22Rv1 (cell line): ENCODE results near the gene SVOPL.

Experiments
- H3K27ac ChIP-seq: fragments of 450-650 bp; 2 replicates; pipeline ENCODE4 v1.5.1; 2017
- ZFX ChIP-seq: fragments of 450-650 bp; IDR thresholded peaks from 2 replicates; pipeline ENCODE4 v1.6.1; 2017; ENCODE audit warnings: antibody characterized with exemption, borderline replicate concordance
- TF ChIP-seq, protein P1 (sequence below): fragments of 450-650 bp; IDR thresholded peaks from 2 replicates; pipeline ENCODE4 v1.5.1; 2017; ENCODE audit warnings: mild to moderate bottlenecking

The SVOPL gene

DNA sequence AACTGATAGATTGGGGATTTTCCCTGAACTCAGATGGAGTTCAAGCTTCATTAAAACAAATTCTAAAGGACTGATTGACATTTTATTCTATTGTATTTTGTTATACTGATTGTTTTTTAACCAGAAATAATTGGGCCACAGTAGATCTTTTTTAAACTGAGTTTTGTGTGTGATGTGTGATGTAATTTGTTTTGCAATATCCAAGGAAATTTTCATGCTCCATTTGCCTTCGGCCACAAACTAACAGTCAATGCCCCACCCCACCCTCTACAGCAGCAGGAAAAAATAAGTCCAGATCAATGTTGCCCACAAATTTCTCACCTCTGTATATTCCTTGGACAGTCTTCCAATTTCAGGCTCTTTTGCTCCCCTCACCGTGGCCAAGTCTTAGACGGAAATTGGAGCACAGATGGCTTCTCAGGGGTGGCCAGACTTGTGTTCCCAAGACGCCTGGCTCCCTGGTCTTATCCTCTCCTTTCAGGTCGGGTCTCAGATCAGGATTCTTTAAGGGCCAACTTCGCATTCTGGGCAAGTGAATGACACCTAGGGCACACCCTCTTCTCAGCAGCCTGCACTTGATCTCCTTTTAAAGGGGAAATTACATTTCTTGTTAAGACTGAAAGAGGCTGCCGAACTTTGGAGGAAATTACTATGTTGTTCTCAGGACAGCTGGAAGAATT lies at the start of gene SVOPL:
Gene SVOPL (minus strand): TSS at position 506 of the 680 bp plus-strand sequence. CDS start 22,317 bp downstream, outside the sequence.
- no peak for TF ChIP-seq ZFX
- TF ChIP-seq, protein P1, sequence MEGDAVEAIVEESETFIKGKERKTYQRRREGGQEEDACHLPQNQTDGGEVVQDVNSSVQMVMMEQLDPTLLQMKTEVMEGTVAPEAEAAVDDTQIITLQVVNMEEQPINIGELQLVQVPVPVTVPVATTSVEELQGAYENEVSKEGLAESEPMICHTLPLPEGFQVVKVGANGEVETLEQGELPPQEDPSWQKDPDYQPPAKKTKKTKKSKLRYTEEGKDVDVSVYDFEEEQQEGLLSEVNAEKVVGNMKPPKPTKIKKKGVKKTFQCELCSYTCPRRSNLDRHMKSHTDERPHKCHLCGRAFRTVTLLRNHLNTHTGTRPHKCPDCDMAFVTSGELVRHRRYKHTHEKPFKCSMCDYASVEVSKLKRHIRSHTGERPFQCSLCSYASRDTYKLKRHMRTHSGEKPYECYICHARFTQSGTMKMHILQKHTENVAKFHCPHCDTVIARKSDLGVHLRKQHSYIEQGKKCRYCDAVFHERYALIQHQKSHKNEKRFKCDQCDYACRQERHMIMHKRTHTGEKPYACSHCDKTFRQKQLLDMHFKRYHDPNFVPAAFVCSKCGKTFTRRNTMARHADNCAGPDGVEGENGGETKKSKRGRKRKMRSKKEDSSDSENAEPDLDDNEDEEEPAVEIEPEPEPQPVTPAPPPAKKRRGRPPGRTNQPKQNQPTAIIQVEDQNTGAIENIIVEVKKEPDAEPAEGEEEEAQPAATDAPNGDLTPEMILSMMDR = no peak
- no peak within 1 kb of the TSS for H3K27ac ChIP-seq

- TF ChIP-seq, protein P1 = no peak
- TF ChIP-seq ZFX = no peak
Observed at GRCh38 chr7:138750473-138750872, 49.3 kb upstream of the SVOPL start.

GRCh38 chr7:138749960-138750359 lies 48.8 kb upstream of the SVOPL start:
- TF ChIP-seq, protein P1 = no peak
- no peak overlapping the region for H3K27ac ChIP-seq

More at GRCh38 chr7:138750473-138750872, 49.3 kb upstream of the SVOPL start:
- H3K27ac ChIP-seq = no peak overlapping the region

- H3K27ac ChIP-seq = no peak overlapping the region
- TF ChIP-seq, protein P1 = no peak
- TF ChIP-seq ZFX = no peak
Observed at GRCh38 chr7:138748666-138749065, 47.5 kb upstream of the SVOPL start.

- no peak overlapping the region for H3K27ac ChIP-seq
- no peak for TF ChIP-seq ZFX
- TF ChIP-seq, protein P1 = no peak
Observed at GRCh38 chr7:138746073-138746472, 44.9 kb upstream of the SVOPL start.

DNA sequence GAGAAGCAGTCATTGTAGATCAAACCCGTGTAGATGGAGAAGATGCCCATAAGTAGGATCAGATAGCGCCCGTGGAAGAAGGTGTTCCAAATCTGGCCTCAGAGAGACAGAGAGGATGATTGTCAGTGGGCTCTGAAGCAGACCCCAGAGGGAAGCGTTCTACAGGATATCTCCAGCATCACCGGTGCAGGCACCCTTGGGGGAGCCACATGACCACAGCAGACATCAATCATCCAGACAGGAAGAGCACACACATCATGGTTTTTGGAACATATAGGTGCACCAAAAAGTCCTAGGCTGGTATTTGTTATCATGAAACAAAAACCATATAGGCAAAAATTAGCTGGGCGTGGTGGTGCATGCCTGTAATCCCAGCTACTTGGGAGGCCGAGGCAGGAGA lies 44.0 kb upstream of the SVOPL start:
- H3K27ac ChIP-seq = no peak overlapping the region
- TF ChIP-seq, protein P1 = no peak
- TF ChIP-seq ZFX = no peak

DNA sequence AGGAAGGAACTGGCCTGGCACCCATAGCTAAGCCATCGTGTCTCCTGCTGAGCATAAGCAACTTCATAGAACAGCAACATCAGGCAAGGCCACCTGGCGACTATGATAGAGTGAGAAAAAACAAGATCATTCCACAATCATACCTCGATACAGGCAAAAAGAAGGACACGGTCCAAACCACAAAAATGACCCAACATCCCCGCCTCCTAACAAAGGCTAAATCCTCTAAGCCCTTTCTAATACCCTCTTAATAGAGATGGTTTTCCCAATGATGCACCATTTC lies 40.2 kb upstream of the SVOPL start:
- TF ChIP-seq, protein P1 = no peak
- no peak for TF ChIP-seq ZFX
- no peak overlapping the region for H3K27ac ChIP-seq
